ENCODE results near the gene XRCC1.
A peak's percentile ranks its signal among the peaks of the same experiment; 100 is the strongest.

XRCC1 gene

DNA sequence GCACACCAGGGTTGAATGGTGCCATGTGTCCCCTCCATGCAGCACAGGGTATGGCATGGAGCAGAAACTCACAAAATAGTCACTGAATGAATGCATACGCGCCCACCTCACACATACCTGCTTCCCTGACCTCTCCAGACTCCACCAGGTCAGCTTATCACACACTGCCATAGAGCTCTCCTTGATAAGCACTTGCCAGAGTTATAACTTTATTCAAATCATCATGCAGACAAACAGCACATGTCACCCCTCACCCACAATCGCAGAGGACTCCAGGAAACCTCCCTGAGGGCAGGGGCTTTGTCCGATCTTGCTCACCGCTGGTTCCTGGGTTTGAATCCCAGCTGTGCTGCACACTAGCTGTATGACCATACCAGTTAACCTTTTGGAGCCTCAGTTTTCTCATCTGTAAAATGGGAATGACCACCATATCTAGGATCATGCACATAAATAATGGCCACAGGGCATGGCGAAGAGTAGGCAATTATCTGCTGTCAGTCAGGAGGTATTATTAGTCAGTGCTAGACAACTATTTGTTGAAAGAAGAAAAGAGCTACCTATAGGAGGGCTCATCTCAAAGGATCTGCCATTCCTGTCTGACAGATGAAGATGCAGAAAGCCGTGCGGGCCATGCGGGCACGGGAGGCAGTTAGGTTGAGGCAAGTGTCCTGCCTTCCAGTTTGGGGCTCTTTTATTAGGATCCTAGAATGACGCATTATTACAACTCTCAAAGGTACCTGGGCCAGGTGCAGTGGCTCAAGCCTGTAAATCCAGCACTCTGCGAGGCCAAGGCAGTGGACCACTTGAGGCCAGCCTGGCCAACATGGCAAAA, 14.0 kb downstream of the XRCC1 start:
- no peak for TF ChIP-seq ZFX (IDR thresholded peaks at IDR 0.05)
- TF ChIP-seq, protein P1, sequence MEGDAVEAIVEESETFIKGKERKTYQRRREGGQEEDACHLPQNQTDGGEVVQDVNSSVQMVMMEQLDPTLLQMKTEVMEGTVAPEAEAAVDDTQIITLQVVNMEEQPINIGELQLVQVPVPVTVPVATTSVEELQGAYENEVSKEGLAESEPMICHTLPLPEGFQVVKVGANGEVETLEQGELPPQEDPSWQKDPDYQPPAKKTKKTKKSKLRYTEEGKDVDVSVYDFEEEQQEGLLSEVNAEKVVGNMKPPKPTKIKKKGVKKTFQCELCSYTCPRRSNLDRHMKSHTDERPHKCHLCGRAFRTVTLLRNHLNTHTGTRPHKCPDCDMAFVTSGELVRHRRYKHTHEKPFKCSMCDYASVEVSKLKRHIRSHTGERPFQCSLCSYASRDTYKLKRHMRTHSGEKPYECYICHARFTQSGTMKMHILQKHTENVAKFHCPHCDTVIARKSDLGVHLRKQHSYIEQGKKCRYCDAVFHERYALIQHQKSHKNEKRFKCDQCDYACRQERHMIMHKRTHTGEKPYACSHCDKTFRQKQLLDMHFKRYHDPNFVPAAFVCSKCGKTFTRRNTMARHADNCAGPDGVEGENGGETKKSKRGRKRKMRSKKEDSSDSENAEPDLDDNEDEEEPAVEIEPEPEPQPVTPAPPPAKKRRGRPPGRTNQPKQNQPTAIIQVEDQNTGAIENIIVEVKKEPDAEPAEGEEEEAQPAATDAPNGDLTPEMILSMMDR (conservative IDR thresholded peaks at IDR 0.05) = no peak
- no peak overlapping the region for H3K27ac ChIP-seq

DNA sequence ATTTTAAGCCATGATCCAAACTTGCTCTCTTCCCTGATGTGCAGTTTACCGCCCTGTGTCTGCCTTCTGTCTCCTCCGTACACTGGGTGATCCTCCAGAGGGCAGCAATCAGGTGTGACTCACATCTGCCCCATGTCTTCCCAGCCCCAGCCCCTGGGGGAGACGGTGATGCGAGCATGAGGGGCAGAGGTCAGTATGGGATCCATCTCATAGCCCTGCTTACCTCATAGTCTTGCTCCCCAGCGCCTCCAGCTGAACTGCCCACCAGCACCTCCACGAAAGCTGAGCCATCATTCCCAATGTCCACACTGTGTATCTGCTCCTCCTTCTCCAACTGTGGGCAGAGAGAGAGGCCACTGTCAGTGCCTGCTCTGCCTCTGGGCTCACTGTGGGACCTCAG, 14.6 kb downstream of the XRCC1 start:
- no peak overlapping the region for H3K27ac ChIP-seq
- TF ChIP-seq ZFX (IDR thresholded peaks at IDR 0.05) = no peak
- TF ChIP-seq, protein P1 (conservative IDR thresholded peaks at IDR 0.05) = no peak

DNA sequence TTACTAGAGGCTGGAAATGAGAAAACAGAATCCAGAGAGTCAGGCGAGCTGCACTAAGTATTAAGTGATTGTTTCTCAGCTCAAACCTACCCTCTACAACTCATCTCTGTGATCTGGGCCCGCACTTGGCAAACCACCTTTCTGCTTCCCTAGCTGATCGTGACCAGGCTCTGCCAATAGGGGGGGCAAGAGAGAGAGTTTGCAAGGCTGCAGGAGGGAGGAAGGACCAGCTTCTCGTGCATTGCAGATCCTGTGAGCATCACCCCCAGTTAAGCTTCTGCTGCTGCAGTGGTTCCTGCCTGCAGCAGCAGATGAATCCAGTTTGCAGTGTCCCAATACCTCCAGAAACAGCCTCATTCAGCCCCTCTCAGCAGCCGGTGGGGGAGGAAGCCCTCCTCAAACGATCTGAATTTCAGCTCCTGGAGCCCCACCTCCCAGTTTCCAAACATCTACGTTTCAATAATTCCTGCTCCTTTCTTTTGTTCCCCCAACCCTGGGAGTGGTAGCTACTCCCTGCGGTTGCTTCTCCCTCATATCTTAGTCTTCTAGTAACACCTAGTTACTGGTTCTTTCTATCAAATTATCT, 20.0 kb downstream of the XRCC1 start:
- TF ChIP-seq ZFX (IDR thresholded peaks at IDR 0.05) = no peak
- TF ChIP-seq, protein P1 (conservative IDR thresholded peaks at IDR 0.05) = peak; percentile 74
- no peak overlapping the region for H3K27ac ChIP-seq

DNA sequence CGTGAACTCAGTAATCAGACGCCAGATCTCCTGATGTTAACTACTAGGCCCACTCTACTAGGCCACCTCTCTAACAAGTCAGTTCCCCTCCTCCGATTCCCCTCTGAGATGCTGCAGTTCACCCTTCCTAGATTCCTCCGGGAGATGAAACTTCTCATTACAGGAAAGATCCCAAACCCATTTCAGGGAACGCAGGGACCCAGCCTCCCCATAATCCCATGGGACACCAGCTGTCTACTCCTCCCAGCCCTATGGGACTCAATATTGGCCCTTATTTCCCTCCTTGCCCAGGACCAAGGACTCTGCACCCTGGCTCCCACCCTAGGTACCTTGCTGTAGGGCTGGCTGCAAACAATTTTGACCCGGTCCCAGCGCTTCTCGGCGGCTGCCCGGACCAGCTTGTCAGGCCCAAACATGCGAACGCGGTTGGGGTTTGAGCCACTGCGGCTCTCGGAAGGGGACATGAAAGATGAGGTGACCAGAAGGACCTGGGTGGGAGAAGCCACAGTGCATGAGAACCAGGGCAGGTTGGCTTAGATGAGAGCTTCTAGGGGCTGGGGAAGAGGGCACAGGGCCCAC, 20.9 kb downstream of the XRCC1 start:
- no peak overlapping the region for H3K27ac ChIP-seq
- TF ChIP-seq, protein P1 (conservative IDR thresholded peaks at IDR 0.05) = no peak
- TF ChIP-seq ZFX (IDR thresholded peaks at IDR 0.05) = no peak

DNA sequence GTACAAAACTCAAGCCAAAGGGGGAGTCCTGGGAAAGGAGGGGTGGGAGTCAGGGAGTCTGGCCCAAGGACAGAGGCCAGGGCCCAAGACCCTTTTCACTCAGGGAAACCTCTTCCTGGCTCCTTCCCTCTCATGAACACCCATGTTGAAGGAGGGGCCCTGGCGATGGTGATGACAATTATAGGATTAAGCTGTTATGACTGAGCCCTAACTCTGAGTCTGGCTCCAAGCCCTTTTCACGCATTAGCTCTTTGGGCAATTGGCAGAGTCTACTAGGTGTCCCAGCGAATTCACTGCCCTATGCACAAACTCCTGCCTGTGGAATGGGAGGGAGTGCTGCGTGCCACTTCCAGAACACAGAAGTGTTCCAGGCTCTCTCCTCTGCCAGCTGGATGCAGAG, 21.7 kb downstream of the XRCC1 start:
- no peak overlapping the region for H3K27ac ChIP-seq
- TF ChIP-seq, protein P1 (conservative IDR thresholded peaks at IDR 0.05) = no peak
- TF ChIP-seq ZFX (IDR thresholded peaks at IDR 0.05) = no peak

DNA sequence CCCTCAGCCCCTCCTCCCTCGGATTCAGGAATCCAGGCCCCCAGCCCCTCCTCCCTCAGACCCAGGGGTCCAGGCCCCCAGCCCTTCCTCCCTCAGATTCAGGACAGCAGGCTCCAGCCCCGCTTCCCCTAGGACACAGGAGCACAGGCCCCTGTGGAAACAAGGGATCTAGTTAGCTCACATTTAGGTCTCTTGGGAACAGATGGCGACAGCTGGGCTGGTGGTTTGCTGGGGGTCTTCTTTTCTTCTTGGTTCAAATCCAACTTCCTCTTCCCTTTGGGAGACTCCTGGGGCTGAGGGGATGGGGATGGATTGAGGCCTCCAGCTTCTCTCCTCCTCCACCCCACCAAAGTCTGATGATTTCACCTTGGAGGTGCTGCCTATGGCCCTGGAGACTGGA, 22.7 kb downstream of the XRCC1 start:
- TF ChIP-seq, protein P1 (conservative IDR thresholded peaks at IDR 0.05) = no peak
- H3K27ac ChIP-seq = no peak overlapping the region

DNA sequence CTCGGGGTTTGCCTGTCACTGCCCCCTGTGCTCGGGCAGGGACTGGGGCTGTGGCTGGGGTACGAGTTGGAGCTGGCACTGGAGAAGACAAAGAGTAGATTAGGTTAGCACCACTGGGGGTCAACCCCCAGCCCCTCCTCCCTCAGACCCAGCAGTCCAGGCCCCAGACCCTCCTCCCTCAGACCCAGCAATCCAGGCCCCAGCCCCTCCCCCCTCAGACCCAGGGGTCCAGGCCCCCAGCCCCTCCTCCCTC, 23.2 kb downstream of the XRCC1 start:
- H3K27ac ChIP-seq = no peak overlapping the region
- TF ChIP-seq, protein P1 (conservative IDR thresholded peaks at IDR 0.05) = no peak
- no peak for TF ChIP-seq ZFX (IDR thresholded peaks at IDR 0.05)

Measured in C4-2B (cell line).